Trophoblast cell (in vitro differentiated cells and primary cell): ENCODE data around the gene VAV3.
A peak's percentile ranks its signal among the peaks of the same experiment; 100 is the strongest.

Experiments
- DNase-seq, 2 donors: peaks; one replicate each; pipeline ENCODE4 v3.0.0-alpha.2; 2016
- H2AFZ ChIP-seq: 2 replicates; pipeline ENCODE4 v1.6.1; 2013; ENCODE audit warnings: low read length, moderate library complexity, mild to moderate bottlenecking; ENCODE audit not compliant: insufficient read depth, poor library complexity
- H2AK5ac ChIP-seq: 2 replicates; pipeline ENCODE4 v1.6.1; 2013; ENCODE audit warnings: mild to moderate bottlenecking, low read length
- H2BK120ac ChIP-seq: 2 replicates; pipeline ENCODE4 v1.6.1; 2013; ENCODE audit warnings: low read length, mild to moderate bottlenecking, moderate library complexity; ENCODE audit not compliant: insufficient read depth, poor library complexity
- H2BK12ac ChIP-seq: 2 replicates; pipeline ENCODE4 v1.6.1; 2013; ENCODE audit warnings: mild to moderate bottlenecking, low read length, moderate library complexity
- H2BK5ac ChIP-seq: 2 replicates; pipeline ENCODE4 v1.6.1; 2013; ENCODE audit warnings: low read length, low read depth, moderate library complexity, mild to moderate bottlenecking; ENCODE audit not compliant: poor library complexity
- H3K14ac ChIP-seq: 2 replicates; pipeline ENCODE4 v1.6.1; 2013; ENCODE audit warnings: mild to moderate bottlenecking, low read length
- H3K18ac ChIP-seq: 2 replicates; pipeline ENCODE4 v1.6.1; 2013; ENCODE audit warnings: mild to moderate bottlenecking, low read length
- H3K23ac ChIP-seq: 2 replicates; pipeline ENCODE4 v1.6.1; 2013; ENCODE audit warnings: low read length
- H3K27ac ChIP-seq: 2 replicates; pipeline ENCODE4 v1.5.1; 2013; ENCODE audit warnings: low read depth, mild to moderate bottlenecking, inconsistent platforms, low read length, moderate library complexity
- H3K27me3 ChIP-seq: 2 replicates; pipeline ENCODE4 v1.6.1; 2013; ENCODE audit warnings: inconsistent platforms, mild to moderate bottlenecking, low read length, moderate library complexity; ENCODE audit not compliant: insufficient read depth
- H3K36me3 ChIP-seq, 2 experiments: 1 replicate in 1 of 2; 2 replicates in 1 of 2; pipeline ENCODE4 v1.6.1; 2013; ENCODE audit warnings: low read length in 2 of 2, mild to moderate bottlenecking in 2 of 2, moderate library complexity in 1 of 2; ENCODE audit not compliant: insufficient read depth in 2 of 2, control insufficient read depth in 1 of 2
- H3K4ac ChIP-seq: 2 replicates; pipeline ENCODE4 v1.6.1; 2013; ENCODE audit warnings: low read depth, mild to moderate bottlenecking, low read length, moderate library complexity
- H3K4me1 ChIP-seq, 2 experiments: 1 replicate in 1 of 2; 2 replicates in 1 of 2; pipeline ENCODE4 v1.6.1; 2013; ENCODE audit warnings: low read length in 2 of 2, mild to moderate bottlenecking in 2 of 2, moderate library complexity in 1 of 2; ENCODE audit not compliant: insufficient read depth in 2 of 2, control insufficient read depth in 1 of 2
- H3K4me2 ChIP-seq: 2 replicates; pipeline ENCODE4 v1.6.1; 2013; ENCODE audit warnings: inconsistent platforms, mild to moderate bottlenecking, low read length, moderate library complexity
- H3K4me3 ChIP-seq: 2 replicates; pipeline ENCODE4 v1.5.1; 2013; ENCODE audit warnings: mild to moderate bottlenecking, low read depth, low read length, inconsistent platforms
- H3K79me1 ChIP-seq: one replicate; pipeline ENCODE4 v1.6.1; 2013; ENCODE audit warnings: low read length
- H3K79me2 ChIP-seq: 2 replicates; pipeline ENCODE4 v1.6.1; 2013; ENCODE audit warnings: low read length, mild to moderate bottlenecking; ENCODE audit not compliant: control insufficient read depth, insufficient read depth, poor library complexity
- H3K9ac ChIP-seq: 2 replicates; pipeline ENCODE4 v1.6.1; 2013; ENCODE audit warnings: mild to moderate bottlenecking, low read length
- H3K9me3 ChIP-seq: 2 replicates; pipeline ENCODE4 v1.6.1; 2013; ENCODE audit warnings: low read depth, mild to moderate bottlenecking, control low read depth, inconsistent platforms, low read length; ENCODE audit not compliant: insufficient read depth
- H4K12ac ChIP-seq: 2 replicates; pipeline ENCODE4 v1.6.1; 2013; ENCODE audit warnings: low read depth, mild to moderate bottlenecking, low read length, moderate library complexity
- H4K8ac ChIP-seq: 2 replicates; pipeline ENCODE4 v1.6.1; 2013; ENCODE audit warnings: low read depth, mild to moderate bottlenecking, low read length, moderate library complexity
- H4K91ac ChIP-seq: one replicate; pipeline ENCODE4 v1.6.1; 2013; ENCODE audit warnings: low read depth, mild to moderate bottlenecking, low read length, moderate library complexity
- WGBS: extraction: QIAGEN DNeasy Blood & Tissue Kit; methylation state at CpG from one replicate; pipeline ENCODE4 v1.1.7; 2013; ENCODE audit warnings: missing lambda C conversion rate; ENCODE audit not compliant: insufficient read length, insufficient coverage; ENCODE audit errors: extremely low coverage; 5-methylcytosine and 5-hydroxymethylcytosine counted together

VAV3 gene

GRCh38 chr1:107534632-107535031 is 430.3 kb downstream of the VAV3 start:
- H2BK12ac ChIP-seq, result no peak overlapping the region
- no peak overlapping the region for H3K18ac ChIP-seq
- no peak overlapping the region for H2AK5ac ChIP-seq
- peak in 1 of 2 donors; percentile 25 for DNase-seq
- peaks cover 0 to 2% of the 10 kb centered on the region in 2 experiments for H3K4me1 ChIP-seq
- no peaks in the 10 kb centered on the region for H3K79me2 ChIP-seq
- H3K79me1 ChIP-seq, result no peaks in the 10 kb centered on the region
- no peak overlapping the region for H4K8ac ChIP-seq
- no peak overlapping the region for H3K4me3 ChIP-seq
- no peak overlapping the region for H3K23ac ChIP-seq
- no peak overlapping the region for H3K14ac ChIP-seq
- H2AFZ ChIP-seq, result no peak overlapping the region
- H3K4me2 ChIP-seq, result no peak overlapping the region
- no peak overlapping the region for H2BK5ac ChIP-seq
- H4K91ac ChIP-seq, result no peak overlapping the region
- WGBS, result no CpG with 5 or more reads among the region's 1 CpG
- no peak overlapping the region for H3K4ac ChIP-seq
- no peaks in the 10 kb centered on the region for H3K9me3 ChIP-seq
- H3K36me3 ChIP-seq, result no peaks in the 10 kb centered on the region
- no peak overlapping the region for H4K12ac ChIP-seq
- H3K9ac ChIP-seq, result no peak overlapping the region
- no peak overlapping the region for H2BK120ac ChIP-seq
- H3K27ac ChIP-seq, result no peak overlapping the region
- H3K27me3 ChIP-seq, result no peaks in the 10 kb centered on the region

DNA sequence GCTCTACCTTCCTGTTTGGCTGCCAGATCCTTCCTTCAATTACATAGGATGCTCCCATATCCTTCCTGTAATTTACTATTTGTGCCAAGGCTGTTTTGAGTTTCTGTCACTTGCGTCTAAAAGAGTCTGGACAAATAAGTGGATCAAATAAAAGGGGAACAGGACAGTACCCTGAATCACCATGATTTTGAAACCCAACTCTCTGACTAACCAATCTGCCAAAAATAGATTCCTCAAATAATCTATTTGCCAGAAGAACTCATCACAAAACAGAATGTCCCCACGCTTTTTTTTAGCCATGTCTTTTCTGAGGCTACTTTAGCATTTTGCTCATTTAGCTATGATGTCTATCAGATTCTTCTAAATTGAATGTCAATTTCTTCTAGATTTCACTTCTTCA is 431.5 kb downstream of the VAV3 start:
- no peaks in the 10 kb centered on the region for H3K79me1 ChIP-seq

GRCh38 chr1:107532318-107532717 is 432.7 kb downstream of the VAV3 start:
- Histone ChIP-seq H3K4ac (no peak overlapping the region), H3K27ac (no peak overlapping the region), H3K4me1 (peaks cover 0 to 2% of the 10 kb centered on the region in 2 experiments), H2AK5ac (no peak overlapping the region), H4K12ac (no peak overlapping the region), H4K91ac (no peak overlapping the region), H3K23ac (no peak overlapping the region), H3K79me1 (no peaks in the 10 kb centered on the region), H3K14ac (no peak overlapping the region), H3K18ac (no peak overlapping the region), H3K4me3 (no peak overlapping the region), H3K36me3 (no peaks in the 10 kb centered on the region), H3K27me3 (no peaks in the 10 kb centered on the region), H2AFZ (no peak overlapping the region), H2BK5ac (no peak overlapping the region), H3K4me2 (no peak overlapping the region), H4K8ac (no peak overlapping the region), H2BK120ac (no peak overlapping the region), H2BK12ac (no peak overlapping the region), H3K9me3 (no peaks in the 10 kb centered on the region), H3K9ac (no peak overlapping the region), H3K79me2 (no peaks in the 10 kb centered on the region)
- WGBS, result no CpG with 5 or more reads among the region's 5 CpGs
- DNase-seq, result no peak

More for the DNA sequence above, 431.5 kb downstream of the VAV3 start:
- Histone ChIP-seq H3K36me3 (no peaks in the 10 kb centered on the region), H3K27me3 (no peaks in the 10 kb centered on the region), H3K4ac (no peak overlapping the region), H3K14ac (no peak overlapping the region), H4K91ac (no peak overlapping the region), H2BK12ac (no peak overlapping the region), H4K12ac (no peak overlapping the region), H3K4me3 (no peak overlapping the region), H2BK120ac (no peak overlapping the region), H3K27ac (no peak overlapping the region), H3K4me2 (no peak overlapping the region), H3K4me1 (peaks cover 0 to 2% of the 10 kb centered on the region in 2 experiments), H3K9ac (no peak overlapping the region), H3K9me3 (no peaks in the 10 kb centered on the region), H3K23ac (no peak overlapping the region), H4K8ac (no peak overlapping the region), H3K79me2 (no peaks in the 10 kb centered on the region), H2AFZ (no peak overlapping the region), H2AK5ac (no peak overlapping the region), H3K18ac (no peak overlapping the region), H2BK5ac (no peak overlapping the region)
- WGBS, result no CpG with 5 or more reads among the region's 2 CpGs
- DNase-seq, result no peak

DNA sequence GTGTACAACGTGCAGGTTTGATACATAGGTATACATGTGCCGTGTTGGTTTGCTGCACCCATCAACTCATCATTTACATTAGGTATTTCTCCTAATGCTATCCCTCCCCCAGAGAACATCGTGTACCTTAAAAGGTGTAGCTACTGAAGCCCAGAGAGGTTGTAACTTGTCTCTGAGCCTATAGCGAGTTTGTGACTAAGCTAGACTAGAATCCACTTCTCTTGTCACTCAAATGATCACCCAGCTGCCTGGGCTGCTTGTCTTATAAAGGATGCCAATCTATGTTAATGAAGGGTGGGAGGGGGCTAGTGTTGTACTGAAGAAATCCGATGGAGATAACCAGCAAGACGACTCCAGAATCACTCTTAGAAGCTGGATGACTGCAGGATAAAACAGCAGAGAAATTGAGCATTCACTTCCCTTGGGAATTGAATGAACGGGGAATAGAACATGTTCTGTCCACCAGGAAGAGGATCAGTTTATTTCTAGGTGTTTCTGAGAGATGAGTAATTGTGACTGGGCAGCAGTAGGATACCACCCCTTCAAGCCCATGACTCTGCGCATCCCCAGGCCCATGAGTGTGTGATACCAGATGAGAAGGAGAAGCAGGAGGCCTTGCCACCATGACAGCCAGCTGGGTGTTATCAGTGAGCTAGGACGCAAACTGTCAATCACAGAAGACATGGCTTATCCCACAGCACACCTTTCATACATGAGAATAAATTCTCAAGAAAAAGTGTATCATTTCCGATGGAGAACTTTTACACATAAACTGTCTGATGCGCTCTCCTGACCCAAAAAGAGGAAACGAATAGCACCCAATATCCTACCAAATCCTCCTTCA is 433.7 kb downstream of the VAV3 start:
- Histone ChIP-seq H3K23ac (no peak overlapping the region), H3K9ac (no peak overlapping the region), H4K91ac (no peak overlapping the region), H3K4me2 (no peak overlapping the region), H2BK5ac (no peak overlapping the region), H2AK5ac (no peak overlapping the region), H2AFZ (no peak overlapping the region), H3K79me2 (no peaks in the 10 kb centered on the region), H3K9me3 (no peaks in the 10 kb centered on the region), H3K27ac (no peak overlapping the region), H4K12ac (no peak overlapping the region), H2BK12ac (no peak overlapping the region), H3K36me3 (no peaks in the 10 kb centered on the region), H3K14ac (no peak overlapping the region), H3K18ac (no peak overlapping the region), H3K4me3 (no peak overlapping the region), H3K4ac (no peak overlapping the region), H4K8ac (no peak overlapping the region), H3K79me1 (no peaks in the 10 kb centered on the region), H3K27me3 (no peaks in the 10 kb centered on the region), H3K4me1 (peaks cover 0 to 1% of the 10 kb centered on the region in 2 experiments), H2BK120ac (no peak overlapping the region)
- no CpG with 5 or more reads among the region's 12 CpGs for WGBS
- DNase-seq, result peak; percentile 15 to 53
